ENCODE measurements around the gene INSC.

DNA sequence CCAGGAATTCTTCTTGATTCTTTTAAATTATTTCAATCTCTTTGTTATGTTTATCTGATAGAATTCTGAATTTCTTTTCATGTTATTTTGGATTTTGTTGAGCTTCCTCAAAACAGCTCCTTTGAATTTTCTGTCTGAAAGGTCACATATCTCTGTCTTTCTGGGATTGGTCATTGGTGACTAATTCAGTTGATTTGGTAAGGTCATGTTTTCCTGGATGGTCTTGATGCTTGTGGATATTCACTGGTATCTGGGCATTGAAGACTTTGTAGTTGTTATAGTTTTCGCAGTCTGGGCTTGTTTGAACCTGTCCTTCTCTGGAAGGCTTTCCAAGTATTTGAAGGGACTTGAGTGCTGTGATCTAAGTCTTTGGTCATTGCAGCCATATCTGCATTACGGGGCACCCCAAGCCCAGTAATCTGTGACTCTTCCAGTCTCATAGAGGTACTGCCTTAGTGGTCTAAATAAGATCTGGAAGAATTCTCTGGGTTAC lies 18.9 kb upstream of the INSC start:
- TF ChIP-seq POLR2AphosphoS5 (IDR thresholded peaks at IDR 0.05; ENCODE audit: low read depth, low read length) (no peak), TAF1 (IDR thresholded peaks at IDR 0.05; ENCODE audit: borderline replicate concordance, low read depth, low read length) (no peak), POLR2A (IDR thresholded peaks at IDR 0.05; ENCODE audit: low read depth, low read length) (no peak)
